Liver (tissue), 3 donors: Measurements from ENCODE around the gene TMEM63A.

Experiments used
- GABPA ChIP-seq, 2 donors: IDR thresholded peaks in 1 of 2; conservative IDR thresholded peaks in 1 of 2; 2 replicates each; pipeline ENCODE4 v1.6.1; 2016; ENCODE audit warnings: antibody characterized with exemption in 2 of 2, mild to moderate bottlenecking in 1 of 2, moderate library complexity in 1 of 2
- SP1 ChIP-seq: IDR thresholded peaks from 2 replicates; pipeline ENCODE4 v1.6.1; 2018; ENCODE audit warnings: antibody characterized with exemption, mild to moderate bottlenecking
- ZBTB33 ChIP-seq: IDR thresholded peaks from 2 replicates; pipeline ENCODE4 v1.6.1; 2016; ENCODE audit warnings: antibody characterized with exemption
- TF ChIP-seq, protein P1 (sequence below): IDR thresholded peaks from 2 replicates; pipeline ENCODE4 v1.6.1; 2016; ENCODE audit warnings: antibody characterized with exemption
- TF ChIP-seq, protein P2 (sequence below): fragments of 150-350 bp; IDR thresholded peaks from 2 replicates; pipeline ENCODE4 v1.5.1; 2017; ENCODE audit warnings: improper control_type of control experiment, low read depth, low read length; ENCODE audit not compliant: missing input control
- donor health status: healthy.
- donor health status: healthy.

GRCh38 chr1:225881081-225881958 lies 860 bp downstream of the TMEM63A start:
- TF ChIP-seq, protein P1, sequence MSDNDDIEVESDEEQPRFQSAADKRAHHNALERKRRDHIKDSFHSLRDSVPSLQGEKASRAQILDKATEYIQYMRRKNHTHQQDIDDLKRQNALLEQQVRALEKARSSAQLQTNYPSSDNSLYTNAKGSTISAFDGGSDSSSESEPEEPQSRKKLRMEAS = no peak
- TF ChIP-seq, protein P2, sequence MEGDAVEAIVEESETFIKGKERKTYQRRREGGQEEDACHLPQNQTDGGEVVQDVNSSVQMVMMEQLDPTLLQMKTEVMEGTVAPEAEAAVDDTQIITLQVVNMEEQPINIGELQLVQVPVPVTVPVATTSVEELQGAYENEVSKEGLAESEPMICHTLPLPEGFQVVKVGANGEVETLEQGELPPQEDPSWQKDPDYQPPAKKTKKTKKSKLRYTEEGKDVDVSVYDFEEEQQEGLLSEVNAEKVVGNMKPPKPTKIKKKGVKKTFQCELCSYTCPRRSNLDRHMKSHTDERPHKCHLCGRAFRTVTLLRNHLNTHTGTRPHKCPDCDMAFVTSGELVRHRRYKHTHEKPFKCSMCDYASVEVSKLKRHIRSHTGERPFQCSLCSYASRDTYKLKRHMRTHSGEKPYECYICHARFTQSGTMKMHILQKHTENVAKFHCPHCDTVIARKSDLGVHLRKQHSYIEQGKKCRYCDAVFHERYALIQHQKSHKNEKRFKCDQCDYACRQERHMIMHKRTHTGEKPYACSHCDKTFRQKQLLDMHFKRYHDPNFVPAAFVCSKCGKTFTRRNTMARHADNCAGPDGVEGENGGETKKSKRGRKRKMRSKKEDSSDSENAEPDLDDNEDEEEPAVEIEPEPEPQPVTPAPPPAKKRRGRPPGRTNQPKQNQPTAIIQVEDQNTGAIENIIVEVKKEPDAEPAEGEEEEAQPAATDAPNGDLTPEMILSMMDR = no peak
- no peak for TF ChIP-seq ZBTB33
- TF ChIP-seq GABPA (IDR thresholded peaks at IDR 0.05 in 1 of 2, conservative IDR thresholded peaks at IDR 0.05 in 1 of 2) = no peak
- TF ChIP-seq SP1 = no peak
